OCI-LY1 (cell line): Measurements from ENCODE around the gene MYO3B.

Experiments
- H2AFZ ChIP-seq: fragments of 200-600 bp; sonication (generic), shearing (Covaris generic); 2 replicates; pipeline ENCODE4 v1.6.0; 2014; ENCODE audit warnings: antibody characterized with exemption, mild to moderate bottlenecking, low read length
- H3F3A ChIP-seq: fragments of 200-600 bp; sonication (generic), shearing (Covaris generic); 2 replicates; pipeline ENCODE4 v1.6.0; 2014; ENCODE audit warnings: mild to moderate bottlenecking, antibody characterized with exemption, low read length, moderate library complexity; ENCODE audit not compliant: insufficient read depth
- H3K27ac ChIP-seq: fragments of 200-600 bp; sonication (generic); 2 replicates; pipeline ENCODE4 v1.5.1; 2014; ENCODE audit warnings: low read length, mixed run types, mild to moderate bottlenecking, low read depth; ENCODE audit not compliant: poor library complexity, severe bottlenecking
- H3K27me3 ChIP-seq: fragments of 200-600 bp; sonication (generic); 2 replicates; pipeline ENCODE4 v1.6.0; 2014; ENCODE audit warnings: antibody characterized with exemption, mild to moderate bottlenecking, low read length, moderate library complexity; ENCODE audit not compliant: insufficient read depth
- H3K36me3 ChIP-seq: fragments of 200-600 bp; sonication (generic); 2 replicates; pipeline ENCODE4 v1.6.1; 2014; ENCODE audit warnings: mild to moderate bottlenecking, antibody characterized with exemption, low read length, moderate library complexity, mixed read lengths; ENCODE audit not compliant: insufficient read depth
- H3K4me1 ChIP-seq: fragments of 200-600 bp; sonication (generic); 2 replicates; pipeline ENCODE4 v1.5.1; 2014; ENCODE audit warnings: mild to moderate bottlenecking, low read length, moderate library complexity; ENCODE audit not compliant: insufficient read depth, severe bottlenecking
- H3K4me2 ChIP-seq: fragments of 200-600 bp; sonication (generic), shearing (Covaris generic); 2 replicates; pipeline ENCODE4 v1.6.1; 2014; ENCODE audit warnings: low read length
- H3K4me3 ChIP-seq: fragments of 200-600 bp; sonication (generic); 2 replicates; pipeline ENCODE4 v1.5.1; 2014; ENCODE audit warnings: low read length, low read depth, mild to moderate bottlenecking, mixed read lengths; ENCODE audit not compliant: poor library complexity, severe bottlenecking
- H3K79me2 ChIP-seq: fragments of 200-600 bp; shearing (Covaris generic); 2 replicates; pipeline ENCODE4 v1.6.1; 2016; ENCODE audit warnings: mixed run types, low read length, mixed read lengths; ENCODE audit not compliant: insufficient read depth
- H3K9ac ChIP-seq: fragments of 200-600 bp; sonication (generic), shearing (Covaris generic); 2 replicates; pipeline ENCODE4 v1.6.1; 2014; ENCODE audit warnings: mild to moderate bottlenecking, low read length, mixed read lengths
- H3K9me2 ChIP-seq: fragments of 200-600 bp; sonication (generic), shearing (Covaris generic); 2 replicates; pipeline ENCODE4 v1.6.1; 2014; ENCODE audit warnings: low read depth, mild to moderate bottlenecking, low read length, mixed read lengths
- H3K9me3 ChIP-seq: fragments of 200-600 bp; shearing (Covaris generic); 2 replicates; pipeline ENCODE4 v1.6.1; 2014; ENCODE audit warnings: low read length, mixed read lengths
- H4K20me1 ChIP-seq: fragments of 200-600 bp; sonication (generic), shearing (Covaris generic); 2 replicates; pipeline ENCODE4 v1.6.0; 2016; ENCODE audit warnings: mild to moderate bottlenecking, low read length; ENCODE audit not compliant: insufficient read depth
- EZH2 ChIP-seq: fragments of 200-600 bp; sonication (generic), shearing (Covaris generic); IDR thresholded peaks from 2 replicates; pipeline ENCODE4 v1.8.0; 2017; ENCODE audit warnings: borderline replicate concordance, mixed run types, mild to moderate bottlenecking, antibody characterized with exemption, low read length, moderate library complexity, mixed read lengths
- TF ChIP-seq, protein P1 (sequence below): fragments of 200-600 bp; sonication (generic), shearing (Covaris generic); IDR thresholded peaks from 2 replicates; pipeline ENCODE4 v1.5.1; 2017; ENCODE audit warnings: mild to moderate bottlenecking, antibody characterized with exemption, low read length, moderate library complexity, mixed read lengths

The MYO3B gene

GRCh38 chr2:170252414-170252813 is 74.5 kb downstream of the MYO3B start:
- TF ChIP-seq EZH2: no peak
- TF ChIP-seq, protein P1, sequence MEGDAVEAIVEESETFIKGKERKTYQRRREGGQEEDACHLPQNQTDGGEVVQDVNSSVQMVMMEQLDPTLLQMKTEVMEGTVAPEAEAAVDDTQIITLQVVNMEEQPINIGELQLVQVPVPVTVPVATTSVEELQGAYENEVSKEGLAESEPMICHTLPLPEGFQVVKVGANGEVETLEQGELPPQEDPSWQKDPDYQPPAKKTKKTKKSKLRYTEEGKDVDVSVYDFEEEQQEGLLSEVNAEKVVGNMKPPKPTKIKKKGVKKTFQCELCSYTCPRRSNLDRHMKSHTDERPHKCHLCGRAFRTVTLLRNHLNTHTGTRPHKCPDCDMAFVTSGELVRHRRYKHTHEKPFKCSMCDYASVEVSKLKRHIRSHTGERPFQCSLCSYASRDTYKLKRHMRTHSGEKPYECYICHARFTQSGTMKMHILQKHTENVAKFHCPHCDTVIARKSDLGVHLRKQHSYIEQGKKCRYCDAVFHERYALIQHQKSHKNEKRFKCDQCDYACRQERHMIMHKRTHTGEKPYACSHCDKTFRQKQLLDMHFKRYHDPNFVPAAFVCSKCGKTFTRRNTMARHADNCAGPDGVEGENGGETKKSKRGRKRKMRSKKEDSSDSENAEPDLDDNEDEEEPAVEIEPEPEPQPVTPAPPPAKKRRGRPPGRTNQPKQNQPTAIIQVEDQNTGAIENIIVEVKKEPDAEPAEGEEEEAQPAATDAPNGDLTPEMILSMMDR: no peak
- Histone ChIP-seq H4K20me1 (no peaks in the 10 kb centered on the region), H3K9ac (no peak overlapping the region), H3K36me3 (peaks cover 7% of the 10 kb centered on the region; the same call in 1 of the 2 replicates), H3K9me2 (no peaks in the 10 kb centered on the region), H3K4me3 (no peak overlapping the region), H3K9me3 (no peaks in the 10 kb centered on the region), H3K27me3 (no peaks in the 10 kb centered on the region), H3K27ac (no peak overlapping the region), H3K4me2 (no peak overlapping the region), H3K79me2 (no peaks in the 10 kb centered on the region), H2AFZ (no peak overlapping the region), H3K4me1 (no peaks in the 10 kb centered on the region), H3F3A (no peaks in the 10 kb centered on the region)

GRCh38 chr2:170253721-170254230 is 75.8 kb downstream of the MYO3B start:
- TF ChIP-seq, protein P1: no peak
- TF ChIP-seq EZH2: no peak
- Histone ChIP-seq H3K27me3 (no peaks in the 10 kb centered on the region), H2AFZ (no peak overlapping the region), H3K4me2 (no peak overlapping the region), H3K27ac (no peak overlapping the region), H3K9me2 (no peaks in the 10 kb centered on the region), H3K4me3 (no peak overlapping the region), H3K9me3 (no peaks in the 10 kb centered on the region), H3K36me3 (peaks cover 7% of the 10 kb centered on the region; the same call in 1 of the 2 replicates), H3K4me1 (no peaks in the 10 kb centered on the region), H3F3A (no peaks in the 10 kb centered on the region), H3K79me2 (no peaks in the 10 kb centered on the region), H3K9ac (no peak overlapping the region), H4K20me1 (no peaks in the 10 kb centered on the region)

DNA sequence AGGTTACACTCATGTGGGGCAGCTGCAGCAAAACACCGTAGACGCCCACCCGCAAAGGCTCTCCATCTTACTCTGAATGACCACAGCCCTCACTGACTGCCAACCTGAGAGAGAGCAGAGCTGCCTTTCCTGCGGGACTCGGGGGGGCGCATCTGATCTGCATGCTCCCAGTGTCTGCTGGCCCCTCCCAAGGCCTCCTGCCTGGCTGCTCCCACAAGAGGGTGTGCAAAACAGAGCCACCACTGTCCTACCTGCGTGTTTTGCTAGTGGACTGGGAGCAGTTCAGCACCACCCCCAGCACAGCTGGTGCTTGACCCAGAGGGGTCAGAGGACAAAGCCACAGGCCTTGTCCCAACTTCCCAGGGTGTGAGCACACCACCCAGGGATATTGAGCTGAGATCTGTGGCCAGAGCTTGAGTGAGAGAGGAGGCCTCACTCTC is 76.4 kb downstream of the MYO3B start:
- H3K36me3 ChIP-seq: peaks cover 7% of the 10 kb centered on the region; the same call in 1 of the 2 replicates
- no peaks in the 10 kb centered on the region for H4K20me1 ChIP-seq
- H3K9ac ChIP-seq: no peak overlapping the region
- H3K27me3 ChIP-seq: no peaks in the 10 kb centered on the region
- H3K4me1 ChIP-seq: no peaks in the 10 kb centered on the region
- H3K79me2 ChIP-seq: no peaks in the 10 kb centered on the region
- H3K9me3 ChIP-seq: no peaks in the 10 kb centered on the region
- H2AFZ ChIP-seq: no peak overlapping the region
- H3K27ac ChIP-seq: no peak overlapping the region
- H3K4me3 ChIP-seq: no peak overlapping the region
- H3K9me2 ChIP-seq: no peaks in the 10 kb centered on the region
- no peaks in the 10 kb centered on the region for H3F3A ChIP-seq
- TF ChIP-seq, protein P1: no peak
- TF ChIP-seq EZH2: no peak
- H3K4me2 ChIP-seq: no peak overlapping the region
